Uterus (tissue), 2 donors: ENCODE measurements around the gene NEGR1.

Experiments
- POLR2A ChIP-seq, 2 donors: fragments of 450-650 bp; IDR thresholded peaks; one replicate each; pipeline ENCODE4 v1.6.1; 2016; ENCODE audit warnings: antibody characterized with exemption in 2 of 2, mild to moderate bottlenecking in 1 of 2, moderate library complexity in 1 of 2
- TF ChIP-seq, protein P1 (sequence below), 4 experiments: fragments of 200-600 bp in 2 of 4; fragments of 450-650 bp in 2 of 4; sonication (generic) in 2 of 4; IDR thresholded peaks; one replicate each; pipeline ENCODE4 v1.5.1; 2016 to 2019; ENCODE audit warnings: antibody characterized with exemption in 4 of 4, mild to moderate bottlenecking in 2 of 4, moderate library complexity in 1 of 4

- TF ChIP-seq, protein P1, sequence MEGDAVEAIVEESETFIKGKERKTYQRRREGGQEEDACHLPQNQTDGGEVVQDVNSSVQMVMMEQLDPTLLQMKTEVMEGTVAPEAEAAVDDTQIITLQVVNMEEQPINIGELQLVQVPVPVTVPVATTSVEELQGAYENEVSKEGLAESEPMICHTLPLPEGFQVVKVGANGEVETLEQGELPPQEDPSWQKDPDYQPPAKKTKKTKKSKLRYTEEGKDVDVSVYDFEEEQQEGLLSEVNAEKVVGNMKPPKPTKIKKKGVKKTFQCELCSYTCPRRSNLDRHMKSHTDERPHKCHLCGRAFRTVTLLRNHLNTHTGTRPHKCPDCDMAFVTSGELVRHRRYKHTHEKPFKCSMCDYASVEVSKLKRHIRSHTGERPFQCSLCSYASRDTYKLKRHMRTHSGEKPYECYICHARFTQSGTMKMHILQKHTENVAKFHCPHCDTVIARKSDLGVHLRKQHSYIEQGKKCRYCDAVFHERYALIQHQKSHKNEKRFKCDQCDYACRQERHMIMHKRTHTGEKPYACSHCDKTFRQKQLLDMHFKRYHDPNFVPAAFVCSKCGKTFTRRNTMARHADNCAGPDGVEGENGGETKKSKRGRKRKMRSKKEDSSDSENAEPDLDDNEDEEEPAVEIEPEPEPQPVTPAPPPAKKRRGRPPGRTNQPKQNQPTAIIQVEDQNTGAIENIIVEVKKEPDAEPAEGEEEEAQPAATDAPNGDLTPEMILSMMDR (IDR thresholded peaks at IDR 0.05): no peak
- no peak for TF ChIP-seq POLR2A (IDR thresholded peaks at IDR 0.05)
Measured at GRCh38 chr1:71862756-71863155, 419.6 kb downstream of the NEGR1 start.
